UCSD-AML1 (cell line): Measurements from ENCODE around the gene MMP26.

ENCODE experiments used
- DNase-seq: peaks from one replicate; lab custom pipeline; 2025; ENCODE audit not compliant: unreplicated experiment; lab: John Stamatoyannopoulos, UW

MMP26 gene

GRCh38 chr11:4704054-4704789 lies at the start of gene MMP26:
TSS of gene MMP26 (plus strand) at chr11:4704784.
- DNase-seq = no peak

- DNase-seq = no peak
These were observed 45.7 kb upstream of the MMP26 start for GRCh38 chr11:4658629-4659445.

- no peak for DNase-seq
These were observed 41.7 kb upstream of the MMP26 start for GRCh38 chr11:4662876-4663275.

GRCh38 chr11:4664183-4664582 lies 40.4 kb upstream of the MMP26 start:
- DNase-seq = no peak

- no peak for DNase-seq
These were observed 39.8 kb upstream of the MMP26 start for GRCh38 chr11:4664786-4665185.

- DNase-seq = no peak
These were observed 39.2 kb upstream of the MMP26 start for GRCh38 chr11:4665424-4665823.

- no peak for DNase-seq
These were observed 32.8 kb upstream of the MMP26 start for GRCh38 chr11:4671741-4672140.

- no peak for DNase-seq
These were observed 32.1 kb upstream of the MMP26 start for GRCh38 chr11:4672470-4672869.

GRCh38 chr11:4673781-4674180 lies 30.8 kb upstream of the MMP26 start:
- no peak for DNase-seq

- DNase-seq = no peak
These were observed 26.6 kb upstream of the MMP26 start for GRCh38 chr11:4677948-4678347.

- no peak for DNase-seq
These were observed 24.2 kb upstream of the MMP26 start for GRCh38 chr11:4680341-4680740.

GRCh38 chr11:4682623-4683419 lies 21.8 kb upstream of the MMP26 start:
- no peak for DNase-seq

- no peak for DNase-seq
These were observed 19.8 kb upstream of the MMP26 start for GRCh38 chr11:4684631-4685285.

GRCh38 chr11:4695442-4695841 lies 9.1 kb upstream of the MMP26 start:
- DNase-seq = no peak

GRCh38 chr11:4697585-4697984 lies 7.0 kb upstream of the MMP26 start, which contains the start of gene OR51E2:
TSS of gene OR51E2 (minus strand) at chr11:4697853. CDS start at chr11:4682711, 15,142 bp downstream.
- DNase-seq = no peak

GRCh38 chr11:4699697-4700435 lies 4.7 kb upstream of the MMP26 start:
- DNase-seq = no peak

- no peak for DNase-seq
These were observed 4.2 kb upstream of the MMP26 start for GRCh38 chr11:4700436-4700820.

GRCh38 chr11:4704790-4705334 lies 278 bp downstream of the MMP26 start:
- DNase-seq = no peak

GRCh38 chr11:4713241-4713640 lies 8.7 kb downstream of the MMP26 start:
- DNase-seq = no peak

GRCh38 chr11:4714300-4714699 lies 9.7 kb downstream of the MMP26 start:
- DNase-seq = no peak
